Activated T-helper 17 cell treated with anti-CD3 and anti-CD28 coated beads, Interleukin-2, amount 50 U/mL, for 72 hours (primary cell): ENCODE measurements around the gene KRT75. TPM values are rescaled to one million over a fixed set of nuclear protein-coding genes. Genes with fewer than 3 reads are reported as not detected.

ENCODE experiments used
- ATAC-seq: fragments of 150-1000 bp; cut with Tn5 transposase; replicated peaks from 2 replicates; pipeline ENCODE4 v1.10.0; 2021; ENCODE audit warnings: mild to moderate bottlenecking, moderate library complexity
- H3K27ac Mint-ChIP-seq: one replicate; pipeline ENCODE4 v1.8.0; 2022; ENCODE audit warnings: mixed read lengths
- H3K27me3 Mint-ChIP-seq: one replicate; pipeline ENCODE4 v1.8.0; 2022; ENCODE audit warnings: mixed read lengths
- H3K36me3 Mint-ChIP-seq: one replicate; pipeline ENCODE4 v1.8.0; 2022; ENCODE audit warnings: low read depth, mild to moderate bottlenecking, mixed read lengths
- H3K4me1 Mint-ChIP-seq: one replicate; pipeline ENCODE4 v1.8.0; 2022; ENCODE audit warnings: mixed read lengths
- H3K4me3 Mint-ChIP-seq: one replicate; pipeline ENCODE4 v1.8.0; 2022; ENCODE audit warnings: mild to moderate bottlenecking, mixed read lengths
- H3K9me3 Mint-ChIP-seq: one replicate; pipeline ENCODE4 v1.8.0; 2022; ENCODE audit warnings: mixed read lengths
- total RNA-seq, 2 donors: library from RNA; stranded (reverse); gene quantifications; one replicate each; pipeline ENCODE4 v1.2.3, GENCODE V29; 2022

The KRT75 gene
- total RNA-seq, 2 donors from 2014 or later, result not detected

DNA sequence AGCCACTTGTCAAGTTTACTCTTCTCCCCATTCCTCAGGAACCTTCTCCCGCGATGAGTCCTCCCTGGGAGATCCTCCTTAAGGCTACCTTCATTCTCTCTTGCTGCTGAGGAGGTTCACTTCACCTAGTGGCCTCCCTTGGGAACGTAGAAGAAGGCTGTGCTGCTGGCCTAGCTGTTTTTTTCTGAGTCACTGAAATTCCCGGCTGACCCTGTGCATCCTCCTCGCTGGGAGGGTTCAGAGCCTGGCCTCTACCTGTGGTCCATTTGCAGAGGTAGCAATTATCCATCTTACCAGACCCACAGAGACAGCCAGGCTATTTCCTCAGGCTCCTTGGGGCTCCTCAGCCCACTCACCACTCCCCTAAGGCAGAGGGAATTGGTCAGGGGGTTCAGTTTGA is 32.6 kb downstream of the KRT75 start:
- H3K36me3 Mint-ChIP-seq, result no peaks in the 10 kb centered on the region

GRCh38 chr12:52400906-52401305 is 33.3 kb downstream of the KRT75 start:
- no peak overlapping the region for H3K27ac Mint-ChIP-seq
- H3K4me1 Mint-ChIP-seq, result no peaks in the 10 kb centered on the region
- H3K27me3 Mint-ChIP-seq, result peaks cover 5% of the 10 kb centered on the region
- H3K9me3 Mint-ChIP-seq, result no peaks in the 10 kb centered on the region
- H3K4me3 Mint-ChIP-seq, result no peak overlapping the region
- H3K36me3 Mint-ChIP-seq, result no peaks in the 10 kb centered on the region
- no peak for ATAC-seq

More for the DNA sequence above, 32.6 kb downstream of the KRT75 start:
- Mint-ChIP-seq H3K9me3 (no peaks in the 10 kb centered on the region), H3K27me3 (peaks cover 5% of the 10 kb centered on the region), H3K4me1 (no peaks in the 10 kb centered on the region), H3K27ac (no peak overlapping the region), H3K4me3 (no peak overlapping the region)
- no peak for ATAC-seq

DNA sequence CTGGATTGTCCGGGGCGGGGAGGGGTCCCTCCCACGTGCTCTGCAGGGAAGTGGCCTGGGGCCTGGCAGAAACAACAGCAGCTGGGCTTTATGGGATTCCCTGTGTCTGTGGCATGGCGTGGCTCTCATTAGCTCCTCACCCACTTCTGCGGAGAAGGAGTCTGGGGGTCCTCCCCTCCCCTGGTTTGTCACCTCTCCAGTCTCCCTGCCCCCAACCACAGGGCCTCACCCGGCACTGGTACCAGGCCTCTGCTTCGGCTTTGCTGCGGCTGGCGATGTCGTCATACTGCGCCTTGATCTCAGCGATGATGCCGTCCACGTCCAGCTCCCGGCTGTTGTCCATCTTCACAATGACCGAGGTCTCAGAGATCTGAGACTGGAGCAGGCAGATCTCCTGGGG is 34.4 kb downstream of the KRT75 start:
- Mint-ChIP-seq H3K4me3 (no peak overlapping the region), H3K27ac (no peak overlapping the region), H3K27me3 (peaks cover 8% of the 10 kb centered on the region), H3K9me3 (no peaks in the 10 kb centered on the region), H3K4me1 (no peaks in the 10 kb centered on the region), H3K36me3 (no peaks in the 10 kb centered on the region)
- no peak for ATAC-seq

- Mint-ChIP-seq H3K36me3 (no peaks in the 10 kb centered on the region), H3K4me1 (no peaks in the 10 kb centered on the region), H3K4me3 (no peak overlapping the region), H3K9me3 (no peaks in the 10 kb centered on the region), H3K27ac (no peak overlapping the region), H3K27me3 (peaks cover 8% of the 10 kb centered on the region)
- no peak for ATAC-seq
Observed at GRCh38 chr12:52398176-52398575, 36.0 kb downstream of the KRT75 start.

GRCh38 chr12:52396656-52397055 is 37.5 kb downstream of the KRT75 start:
- Mint-ChIP-seq H3K27me3 (peaks cover 3% of the 10 kb centered on the region), H3K4me1 (no peaks in the 10 kb centered on the region), H3K27ac (no peak overlapping the region), H3K9me3 (no peaks in the 10 kb centered on the region), H3K4me3 (no peak overlapping the region), H3K36me3 (no peaks in the 10 kb centered on the region)
- no peak for ATAC-seq

DNA sequence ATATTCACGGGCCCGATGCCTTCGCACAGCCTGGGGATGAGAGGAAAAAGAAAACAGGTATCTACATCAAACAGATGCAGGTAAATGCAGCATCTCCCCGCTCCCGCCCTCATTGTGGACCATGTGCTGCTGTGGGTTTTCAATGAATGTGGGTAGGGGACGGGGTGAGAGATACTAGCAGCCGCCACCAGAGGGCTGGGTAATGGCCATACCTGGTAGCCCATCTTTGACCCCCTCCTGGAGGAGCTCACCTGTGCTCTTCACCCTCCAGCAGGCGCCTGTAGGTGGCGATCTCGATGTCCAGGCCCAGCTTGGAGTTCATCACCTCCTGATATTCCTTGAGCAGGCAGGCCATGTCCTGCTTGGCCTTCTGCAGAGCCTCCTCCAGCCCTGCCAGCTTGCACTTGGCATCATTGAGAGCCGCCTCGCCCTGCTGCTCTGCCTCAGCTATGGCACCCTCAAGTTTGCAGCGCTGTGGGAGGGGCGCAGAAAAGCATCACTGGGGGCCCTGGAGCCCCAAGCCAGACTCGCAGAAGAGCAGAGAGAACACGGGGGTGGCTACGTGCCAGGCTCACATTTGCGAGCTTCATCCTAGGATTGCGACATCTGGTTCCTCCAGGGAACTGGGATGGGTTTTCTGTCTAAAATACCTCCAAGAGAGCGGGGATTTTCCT is 38.3 kb downstream of the KRT75 start:
- Mint-ChIP-seq H3K27ac (no peak overlapping the region), H3K36me3 (no peaks in the 10 kb centered on the region), H3K27me3 (peaks cover 3% of the 10 kb centered on the region), H3K4me3 (no peak overlapping the region), H3K4me1 (no peaks in the 10 kb centered on the region), H3K9me3 (no peaks in the 10 kb centered on the region)
- ATAC-seq, result no peak

- Mint-ChIP-seq H3K27me3 (peaks cover 3% of the 10 kb centered on the region), H3K9me3 (no peaks in the 10 kb centered on the region), H3K4me1 (no peaks in the 10 kb centered on the region), H3K4me3 (no peak overlapping the region), H3K36me3 (no peaks in the 10 kb centered on the region), H3K27ac (no peak overlapping the region)
- no peak for ATAC-seq
Observed at GRCh38 chr12:52394836-52395405, 39.2 kb downstream of the KRT75 start.

- Mint-ChIP-seq H3K27me3 (peaks cover 3% of the 10 kb centered on the region), H3K4me3 (no peak overlapping the region), H3K36me3 (no peaks in the 10 kb centered on the region), H3K9me3 (no peaks in the 10 kb centered on the region), H3K4me1 (no peaks in the 10 kb centered on the region), H3K27ac (no peak overlapping the region)
- no peak for ATAC-seq
Observed at GRCh38 chr12:52392465-52393007, 41.6 kb downstream of the KRT75 start.

DNA sequence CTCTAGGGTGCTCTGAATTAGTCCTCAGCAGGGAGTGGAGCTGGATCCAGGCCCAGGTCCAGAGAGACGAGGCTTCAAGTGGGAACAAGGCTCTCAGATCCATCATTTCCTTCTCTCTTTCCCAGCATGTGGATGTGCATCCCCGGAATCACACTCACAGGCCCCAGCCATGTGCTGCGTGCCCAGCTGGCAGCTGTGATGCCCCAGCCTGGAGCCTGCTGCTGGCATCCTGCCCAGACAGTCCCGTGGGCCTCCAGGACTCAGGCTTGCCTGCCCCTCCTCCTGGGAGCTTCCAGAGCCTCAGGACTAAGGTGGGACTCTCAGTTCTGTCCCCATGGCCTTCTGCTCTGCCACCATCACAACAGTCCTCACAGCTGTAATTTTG is 42.6 kb downstream of the KRT75 start:
- Mint-ChIP-seq H3K36me3 (no peaks in the 10 kb centered on the region), H3K4me3 (no peak overlapping the region), H3K9me3 (no peaks in the 10 kb centered on the region), H3K27me3 (peaks cover 3% of the 10 kb centered on the region), H3K4me1 (no peaks in the 10 kb centered on the region), H3K27ac (no peak overlapping the region)
- ATAC-seq, result no peak

DNA sequence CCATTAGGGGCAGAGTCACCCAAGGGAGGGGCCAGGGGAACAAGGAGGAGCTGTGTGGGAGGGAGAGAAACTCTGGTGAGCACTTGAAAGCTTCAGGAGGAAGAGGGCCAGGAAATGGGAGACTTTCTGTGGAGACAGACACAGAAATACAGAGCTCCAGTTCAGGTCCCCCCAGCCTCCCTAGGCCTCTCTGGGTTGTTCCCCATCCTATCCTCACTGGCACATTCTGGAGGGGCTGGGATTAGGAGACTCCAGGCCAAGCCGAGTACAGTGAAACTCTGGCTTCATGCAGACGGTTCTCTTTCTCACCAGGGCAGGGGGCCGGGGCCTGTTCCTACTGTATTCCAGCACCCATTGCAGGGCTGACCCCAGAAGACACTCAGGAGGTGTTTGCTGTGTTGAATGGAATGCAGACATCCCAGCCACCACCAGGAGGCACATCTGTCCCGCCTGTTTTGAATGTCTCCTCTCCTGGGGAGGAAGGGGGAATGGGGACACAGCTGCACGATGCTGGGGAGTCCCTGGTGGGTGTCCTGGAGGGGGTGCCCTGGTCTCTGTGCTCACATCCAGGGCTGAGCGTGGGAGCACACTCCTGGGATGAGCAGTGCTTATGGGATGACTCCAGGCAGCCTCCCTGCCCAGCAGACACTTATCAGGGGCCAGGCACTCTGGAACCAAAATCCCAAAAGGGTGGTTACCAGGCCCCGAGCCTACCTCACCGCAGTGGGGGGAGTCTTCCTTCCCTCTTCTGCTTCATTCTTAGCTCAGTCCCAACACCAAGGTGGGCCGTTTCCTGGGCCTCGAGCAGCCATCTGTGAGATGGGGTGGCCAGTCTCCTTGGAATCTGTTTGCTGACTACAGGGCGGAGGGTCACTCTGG is 43.2 kb downstream of the KRT75 start:
- Mint-ChIP-seq H3K9me3 (no peaks in the 10 kb centered on the region), H3K27ac (no peak overlapping the region), H3K4me3 (no peak overlapping the region), H3K4me1 (no peaks in the 10 kb centered on the region), H3K27me3 (peaks cover 3% of the 10 kb centered on the region), H3K36me3 (no peaks in the 10 kb centered on the region)
- no peak for ATAC-seq

DNA sequence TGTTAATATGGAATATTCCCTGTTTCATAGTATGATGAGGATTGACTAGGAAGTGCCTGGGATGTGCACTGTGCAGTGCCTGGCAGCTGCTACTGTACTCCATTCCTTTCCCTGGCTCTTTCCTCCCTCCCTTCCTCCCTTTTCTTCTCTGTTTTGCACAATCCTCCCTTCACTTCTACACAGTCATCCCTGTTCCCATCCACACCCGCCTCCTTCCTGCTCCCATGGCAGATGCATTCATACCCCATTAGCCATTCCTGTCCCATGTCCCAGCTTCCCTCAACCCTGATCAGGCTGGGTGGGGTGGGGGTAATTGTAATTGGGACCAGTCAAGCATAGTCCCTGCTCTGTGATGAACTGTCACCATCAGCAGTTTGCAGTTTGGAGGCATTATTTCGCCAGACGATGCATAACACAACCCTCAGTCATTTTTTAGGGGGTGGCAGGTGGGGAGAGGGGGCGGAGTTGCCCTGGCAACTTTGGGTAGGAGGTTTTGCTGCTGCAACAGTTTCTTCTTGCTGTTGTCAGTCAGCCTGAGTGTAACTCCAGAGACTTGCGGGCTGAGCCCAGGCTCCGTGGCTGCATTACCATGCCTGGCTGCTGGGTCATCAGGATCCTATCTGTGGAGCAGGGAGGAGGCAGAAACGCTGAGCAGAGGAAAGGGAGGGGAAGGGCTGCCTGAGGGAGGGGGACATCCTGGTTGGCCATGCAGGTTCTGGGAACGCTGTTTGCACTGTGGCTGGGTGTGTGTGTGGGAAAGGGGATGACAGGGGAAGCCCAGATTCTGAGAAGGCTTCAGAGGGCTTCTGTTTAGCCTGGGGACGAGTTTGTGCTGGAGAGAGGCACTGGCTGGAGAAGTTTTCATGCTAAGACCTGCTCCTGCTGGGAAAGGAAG is 44.6 kb downstream of the KRT75 start:
- no peak for ATAC-seq
- Mint-ChIP-seq H3K4me3 (no peak overlapping the region), H3K4me1 (no peaks in the 10 kb centered on the region), H3K9me3 (no peaks in the 10 kb centered on the region), H3K36me3 (no peaks in the 10 kb centered on the region), H3K27ac (no peak overlapping the region), H3K27me3 (no peaks in the 10 kb centered on the region)

DNA sequence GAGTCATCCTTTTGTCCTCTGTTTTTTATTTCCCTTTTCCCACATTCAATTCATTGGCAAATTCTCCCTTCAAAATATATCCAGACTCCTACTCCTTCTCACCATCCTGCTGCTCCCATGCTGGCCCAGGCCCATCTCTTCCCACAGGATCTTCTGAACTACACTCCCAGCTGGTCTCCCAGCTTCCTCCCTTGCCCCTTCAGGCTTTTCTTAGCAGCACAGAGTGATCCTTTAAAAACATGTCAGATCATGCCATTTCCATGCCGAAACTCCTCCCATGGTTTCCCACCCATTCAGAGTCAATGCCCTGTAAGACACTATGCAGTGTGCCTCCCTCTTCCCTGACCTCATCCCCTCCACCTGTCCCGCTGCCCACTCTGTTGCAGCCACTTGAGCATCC is 46.3 kb downstream of the KRT75 start:
- Mint-ChIP-seq H3K27me3 (no peaks in the 10 kb centered on the region), H3K27ac (no peak overlapping the region), H3K4me3 (no peak overlapping the region), H3K4me1 (peaks cover 4% of the 10 kb centered on the region), H3K9me3 (no peaks in the 10 kb centered on the region), H3K36me3 (no peaks in the 10 kb centered on the region)
- ATAC-seq, result no peak

DNA sequence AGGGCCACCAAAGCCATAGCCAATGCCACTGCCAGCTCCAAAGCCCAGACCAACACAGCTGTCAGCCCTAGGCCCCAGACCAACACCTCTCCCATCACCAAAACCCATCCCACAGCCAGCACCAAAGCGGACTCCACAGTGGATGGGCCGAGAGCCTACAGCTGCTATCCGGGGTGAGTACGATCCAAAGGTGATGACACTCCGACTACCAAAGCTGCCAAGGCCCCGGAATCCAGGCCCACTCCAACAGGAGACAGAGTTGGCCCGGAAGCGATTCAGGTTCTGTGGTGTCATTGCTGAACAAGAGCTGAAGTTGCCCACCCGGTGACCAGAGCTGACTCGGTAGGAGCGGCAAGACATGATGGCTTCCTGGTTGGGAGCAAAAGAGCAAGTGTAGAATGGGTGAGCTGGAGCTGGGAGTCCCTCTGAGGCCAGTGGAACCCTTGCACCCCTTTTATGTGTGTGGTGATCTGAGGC is 48.9 kb downstream of the KRT75 start, which contains the start of gene KRT84:
Gene KRT84, minus strand, starts transcription at position 427 of the 477 bp plus-strand sequence. Its CDS starts 67 bp downstream, at position 360.
- no peaks in the 10 kb centered on the region for H3K9me3 Mint-ChIP-seq
- H3K27ac Mint-ChIP-seq, result no peak within 1 kb of the TSS
- ATAC-seq, result no peak
- H3K27me3 Mint-ChIP-seq, result no peaks in the 10 kb centered on the region
- no peaks in the 10 kb centered on the region for H3K36me3 Mint-ChIP-seq
- peaks cover 7% of the 10 kb centered on the region for H3K4me1 Mint-ChIP-seq
- no peak within 1 kb of the TSS for H3K4me3 Mint-ChIP-seq

DNA sequence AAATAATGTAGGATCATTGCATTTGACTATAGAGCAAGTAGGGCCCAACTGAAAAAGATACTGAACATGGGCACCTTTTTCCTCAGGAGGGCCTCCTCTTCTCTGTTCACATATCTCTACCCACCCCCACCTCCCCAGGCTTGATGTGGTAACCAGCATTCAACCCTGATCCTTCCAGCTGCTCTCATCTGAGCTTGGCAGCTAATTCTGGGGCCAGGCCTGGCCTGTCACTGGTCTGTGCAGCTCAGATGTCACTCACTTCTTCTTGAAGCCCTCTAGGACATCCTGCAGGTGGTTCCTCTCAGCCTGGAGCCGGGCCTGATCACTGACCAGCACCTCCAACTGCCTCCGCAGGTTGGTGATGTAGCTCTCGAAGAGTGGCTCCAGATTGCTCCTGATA is 50.8 kb downstream of the KRT75 start:
- Mint-ChIP-seq H3K4me1 (peaks cover 7% of the 10 kb centered on the region), H3K27ac (no peak overlapping the region), H3K27me3 (peaks cover 5% of the 10 kb centered on the region), H3K4me3 (no peak overlapping the region), H3K36me3 (no peaks in the 10 kb centered on the region), H3K9me3 (no peaks in the 10 kb centered on the region)
- ATAC-seq, result no peak
